Large intestine (tissue), 3 donors: Measurements from ENCODE around the gene RRAGC. TPM values are rescaled to one million over a fixed set of nuclear protein-coding genes. Genes with fewer than 3 reads are reported as not detected.
A peak's percentile ranks its signal among the peaks of the same experiment; 100 is the strongest.
"Not testable (repeated sequence)": the region's sequence is repeated elsewhere in the genome, so short reads cannot be mapped to it uniquely, and the experiment has no call there.

Source experiments
- DNase-seq, 2 donors: peaks; one replicate each; pipeline versions ENCODE4 v3.0.0 to v3.0.0-alpha.2; 2013
- H3K27ac ChIP-seq: one replicate; pipeline ENCODE4 v1.5.1; 2013; ENCODE audit warnings: low read length
- H3K27me3 ChIP-seq: 2 replicates; pipeline ENCODE4 v1.6.1; 2013; ENCODE audit warnings: low read length; ENCODE audit not compliant: control insufficient read depth, insufficient read depth
- H3K36me3 ChIP-seq: 2 replicates; pipeline ENCODE4 v1.6.1; 2013; ENCODE audit warnings: low read length; ENCODE audit not compliant: control insufficient read depth, insufficient read depth
- H3K4me1 ChIP-seq: one replicate; pipeline ENCODE4 v1.6.1; 2013; ENCODE audit warnings: low read length; ENCODE audit not compliant: control insufficient read depth, insufficient read depth
- H3K4me3 ChIP-seq: one replicate; pipeline ENCODE4 v1.5.1; 2013; ENCODE audit warnings: low read length
- H3K9me3 ChIP-seq: one replicate; pipeline ENCODE4 v1.6.1; 2013; ENCODE audit warnings: mild to moderate bottlenecking, low read depth, low read length, moderate library complexity; ENCODE audit not compliant: control insufficient read depth
- WGBS: methylation state at CpG from one replicate; pipeline ENCODE4 v1.1.5; 2013; ENCODE audit warnings: low lambda C conversion rate; ENCODE audit not compliant: insufficient coverage; 5-methylcytosine and 5-hydroxymethylcytosine counted together
- polyA plus RNA-seq: library from polyadenylated mRNA; unstranded; fragments of 120-200 nt; gene quantifications from one replicate; pipeline ENCODE4 v1.2.1, GENCODE V29; 2013

The RRAGC gene
- polyA plus RNA-seq, 1 donor: 28.6 TPM

DNA sequence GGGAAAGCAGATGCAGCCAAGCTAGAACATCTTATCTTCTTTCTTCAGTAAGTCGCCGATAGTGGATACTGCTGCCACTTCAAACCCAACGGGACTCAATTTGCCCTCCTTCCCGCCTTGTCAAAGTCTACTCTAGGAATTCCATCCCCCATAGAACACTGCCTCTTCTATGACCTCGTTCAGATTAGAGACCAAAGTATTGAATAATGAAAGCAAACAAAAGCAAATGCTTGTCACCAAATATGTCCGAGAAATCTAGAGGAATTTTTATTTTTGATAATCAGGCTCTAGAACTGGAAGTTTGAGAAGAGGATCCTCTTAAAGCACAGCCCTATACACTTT is 853 bp upstream of the RRAGC start:
- Histone ChIP-seq H3K4me3 (peak overlapping the region; percentile 97), H3K27me3 (no peaks in the 10 kb centered on the region), H3K36me3 (peaks cover 15% of the 10 kb centered on the region), H3K27ac (peak overlapping the region; percentile 80), H3K9me3 (no peaks in the 10 kb centered on the region), H3K4me1 (peaks cover 12% of the 10 kb centered on the region)
- 10% methylated on average over 2 of the region's 6 CpGs for WGBS
- DNase-seq: peak in 1 of 2 donors; percentile 49

DNA sequence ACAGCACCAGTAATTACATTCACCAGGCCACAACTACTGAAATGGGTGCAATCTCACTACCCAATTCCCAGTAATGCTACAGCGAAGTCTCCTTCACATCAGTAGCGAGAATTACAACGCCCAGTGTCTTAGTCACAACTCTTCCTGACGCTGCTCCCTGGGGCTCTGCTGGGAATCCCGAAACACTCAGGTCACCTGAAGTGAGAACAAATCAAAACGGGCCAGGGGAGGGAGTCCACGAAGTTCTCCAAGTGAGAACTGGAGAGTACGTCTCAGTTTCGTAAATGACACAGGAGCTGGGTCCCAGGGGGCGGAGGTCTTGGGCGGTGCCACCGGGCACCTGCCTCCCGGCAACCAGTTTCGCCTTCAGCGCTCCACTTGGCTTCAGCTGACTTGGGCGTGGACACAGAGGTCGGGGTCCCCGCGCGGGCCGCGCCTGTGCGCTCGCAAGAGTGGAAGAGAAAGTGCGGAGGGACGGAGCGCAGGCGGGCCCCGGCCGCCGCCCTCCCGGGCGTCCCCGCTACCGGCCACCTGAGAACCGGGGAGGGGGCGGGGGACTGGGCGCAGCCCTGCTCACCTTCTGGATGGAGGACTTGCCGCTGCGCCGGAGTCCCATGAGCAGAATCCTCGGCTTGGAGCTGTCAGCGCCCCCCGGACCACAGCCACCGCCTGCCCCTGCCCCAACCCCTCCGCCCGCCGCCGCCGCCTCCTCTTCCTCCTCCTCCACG is 575 bp downstream of the RRAGC start:
- H3K27ac ChIP-seq: peak overlapping the region; percentile 73
- no peaks in the 10 kb centered on the region for H3K9me3 ChIP-seq
- peak; percentile 74 to 88 for DNase-seq
- peaks cover 12% of the 10 kb centered on the region for H3K4me1 ChIP-seq
- H3K36me3 ChIP-seq: peaks cover 25% of the 10 kb centered on the region
- no CpG with 5 or more reads among the region's 51 CpGs for WGBS
- no peaks in the 10 kb centered on the region for H3K27me3 ChIP-seq
- H3K4me3 ChIP-seq: peak overlapping the region; percentile 55

- peaks cover 6% of the 10 kb centered on the region for H3K4me1 ChIP-seq
- peaks cover 56% of the 10 kb centered on the region for H3K36me3 ChIP-seq
- WGBS: 76% methylated on average over 3 of the region's 4 CpGs
Measured at GRCh38 chr1:38852780-38853179, 6.8 kb downstream of the RRAGC start.

GRCh38 chr1:38848071-38848470 is 11.5 kb downstream of the RRAGC start:
- no peaks in the 10 kb centered on the region for H3K27me3 ChIP-seq
- WGBS: 80% methylated on average over 1 of the region's 1 CpG
- H3K4me1 ChIP-seq: no peaks in the 10 kb centered on the region
- no peaks in the 10 kb centered on the region for H3K9me3 ChIP-seq
- DNase-seq: no peak
- H3K36me3 ChIP-seq: peaks cover 60% of the 10 kb centered on the region
- no peak overlapping the region for H3K4me3 ChIP-seq
- no peak overlapping the region for H3K27ac ChIP-seq

More at GRCh38 chr1:38852780-38853179, 6.8 kb downstream of the RRAGC start:
- no peak overlapping the region for H3K4me3 ChIP-seq
- no peaks in the 10 kb centered on the region for H3K9me3 ChIP-seq
- no peaks in the 10 kb centered on the region for H3K27me3 ChIP-seq
- H3K27ac ChIP-seq: no peak overlapping the region
- DNase-seq: no peak

DNA sequence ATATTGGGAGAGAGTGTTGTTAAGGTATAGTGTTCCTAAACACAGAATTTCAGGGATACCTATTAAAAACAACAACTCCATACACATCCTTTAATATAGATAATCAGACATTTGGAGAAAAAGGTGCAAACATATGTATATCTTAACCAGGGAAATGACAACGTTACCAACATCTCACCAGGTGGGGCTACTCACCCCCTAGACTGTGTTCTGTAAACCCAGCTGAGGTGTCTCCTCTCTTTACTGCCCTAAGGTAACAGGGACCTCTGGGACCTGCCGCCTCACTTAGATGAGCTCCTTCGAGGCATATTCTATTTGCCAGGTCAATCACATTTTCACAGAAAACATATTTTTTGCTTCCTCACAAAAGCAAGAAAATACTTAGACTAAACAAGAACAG is 13.4 kb downstream of the RRAGC start:
- Histone ChIP-seq H3K4me1 (no peaks in the 10 kb centered on the region), H3K36me3 (peaks cover 60% of the 10 kb centered on the region), H3K9me3 (no peaks in the 10 kb centered on the region), H3K4me3 (no peak overlapping the region), H3K27me3 (no peaks in the 10 kb centered on the region), H3K27ac (no peak overlapping the region)
- DNase-seq: no peak
- WGBS: 80% methylated on average over 1 of the region's 3 CpGs

GRCh38 chr1:38845088-38845487 is 14.5 kb downstream of the RRAGC start:
- not testable (repeated sequence) for H3K27ac ChIP-seq, H3K27me3 ChIP-seq, H3K9me3 ChIP-seq, H3K4me3 ChIP-seq, H3K4me1 ChIP-seq, DNase-seq
- peaks cover 54% of the 10 kb centered on the region for H3K36me3 ChIP-seq
- no CpG with 5 or more reads among the region's 3 CpGs for whole genome bisulfite sequencing

DNA sequence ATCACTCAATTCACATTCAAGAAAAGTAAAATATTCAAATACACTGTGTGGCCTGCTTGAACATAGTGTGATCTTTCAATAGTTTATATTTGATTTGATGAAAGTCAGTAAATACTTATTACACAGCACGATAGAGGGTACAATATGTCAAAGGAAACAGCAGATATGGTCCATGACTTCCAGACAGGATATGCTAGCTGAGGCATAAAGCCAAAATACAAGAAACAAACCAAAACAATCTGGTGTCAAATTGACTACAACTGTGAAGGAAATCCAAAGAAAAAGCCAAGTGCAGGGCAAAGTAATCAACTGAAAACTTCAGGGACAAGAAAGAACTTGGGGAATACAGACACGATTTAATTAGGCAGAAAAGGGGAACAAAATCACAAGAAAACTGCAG is 19.3 kb downstream of the RRAGC start:
- Histone ChIP-seq H3K36me3 (peaks cover 51% of the 10 kb centered on the region), H3K27ac (no peak overlapping the region), H3K4me1 (no peaks in the 10 kb centered on the region), H3K27me3 (no peaks in the 10 kb centered on the region), H3K4me3 (no peak overlapping the region), H3K9me3 (no peaks in the 10 kb centered on the region)
- 60% methylated on average over 2 of the region's 2 CpGs for WGBS
- no peak for DNase-seq

DNA sequence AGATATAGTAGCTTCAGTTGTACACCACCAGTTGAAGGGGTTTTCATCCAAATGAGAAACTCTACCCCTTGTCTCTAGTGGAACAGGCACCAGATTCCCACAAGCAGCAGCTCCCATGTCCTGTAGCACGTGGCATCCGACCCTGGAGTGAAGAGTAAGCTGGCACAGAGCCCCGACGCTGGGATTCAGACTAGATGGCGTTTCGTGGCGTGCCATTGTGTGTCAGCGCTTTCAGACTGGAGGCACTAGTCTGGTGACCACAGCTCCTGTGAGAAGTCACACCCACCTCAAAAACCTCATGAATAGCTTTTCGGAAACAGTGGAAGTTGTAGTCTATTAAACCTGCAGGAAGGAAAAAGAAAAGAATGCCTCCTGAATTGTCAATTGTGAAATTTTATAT is 20.2 kb downstream of the RRAGC start:
- Histone ChIP-seq H3K27me3 (no peaks in the 10 kb centered on the region), H3K4me1 (no peaks in the 10 kb centered on the region), H3K4me3 (no peak overlapping the region), H3K9me3 (no peaks in the 10 kb centered on the region), H3K27ac (no peak overlapping the region), H3K36me3 (peaks cover 45% of the 10 kb centered on the region)
- 100% methylated on average over 1 of the region's 9 CpGs for WGBS
- DNase-seq: no peak

DNA sequence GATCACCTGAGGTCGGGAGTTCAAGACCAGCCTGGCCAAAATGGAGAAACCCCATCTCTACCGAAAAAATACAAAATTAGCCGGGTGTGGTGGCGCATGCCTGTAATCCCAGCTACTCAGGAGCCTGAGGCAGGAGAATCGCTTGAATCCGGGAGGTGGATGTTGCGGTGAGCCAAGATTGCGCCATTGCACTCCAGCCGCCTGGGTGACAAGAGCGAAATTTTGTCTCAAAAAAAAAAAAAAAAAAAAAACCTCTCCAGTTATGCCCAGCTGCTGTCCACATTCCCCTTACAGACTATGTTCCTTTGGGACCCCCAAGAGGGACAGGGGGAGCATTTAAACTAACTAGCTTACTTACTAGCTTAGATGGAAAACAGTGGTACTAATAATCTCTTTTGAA is 23.3 kb downstream of the RRAGC start:
- H3K27ac ChIP-seq: not testable (repeated sequence)

GRCh38 chr1:38834937-38835827 is 24.4 kb downstream of the RRAGC start:
- Histone ChIP-seq H3K9me3 (no peaks in the 10 kb centered on the region), H3K27me3 (peaks cover 5% of the 10 kb centered on the region), H3K4me3 (no peak overlapping the region), H3K36me3 (peaks cover 23% of the 10 kb centered on the region), H3K27ac (no peak overlapping the region), H3K4me1 (no peaks in the 10 kb centered on the region)
- DNase-seq: peak; percentile 61 to 70
- 50% methylated on average over 1 of the region's 3 CpGs for WGBS

More for the DNA sequence above, 23.3 kb downstream of the RRAGC start:
- not testable (repeated sequence) for H3K4me1 ChIP-seq, H3K27me3 ChIP-seq, H3K9me3 ChIP-seq, DNase-seq, H3K4me3 ChIP-seq
- H3K36me3 ChIP-seq: peaks cover 27% of the 10 kb centered on the region
- WGBS: no CpG with 5 or more reads among the region's 10 CpGs
